T-helper 1 cell treated with Interleukin-12 subunit alpha and Interleukin-12 subunit beta and Interleukin-4 antibody, amounts not matched to agents 30 ng/mL and 1 ng/mL, for 36 hours (primary cell): ENCODE measurements around the gene ANKK1. TPM values are rescaled to one million over a fixed set of nuclear protein-coding genes. Genes with fewer than 3 reads are reported as not detected.

ENCODE experiments used
- intact Hi-C: fragments of 100-400 bp; cut with micrococcal nuclease; formaldehyde crosslinking; loops from one replicate; pipeline ENCODE4 v1.15.1; 2024
- total RNA-seq: library from RNA; stranded (reverse); gene quantifications from 2 replicates; pipeline ENCODE4 v1.2.3, GENCODE V29; 2022

ANKK1 gene
- total RNA-seq = 0.17 and 0.25 TPM in 2 replicates

GRCh38 chr11:113387605-113388211 is at the start of gene ANKK1:
TSS of gene ANKK1 (plus strand) at chr11:113387779. CDS start at chr11:113387885, 106 bp downstream.
- intact Hi-C loops = no loop called here

DNA sequence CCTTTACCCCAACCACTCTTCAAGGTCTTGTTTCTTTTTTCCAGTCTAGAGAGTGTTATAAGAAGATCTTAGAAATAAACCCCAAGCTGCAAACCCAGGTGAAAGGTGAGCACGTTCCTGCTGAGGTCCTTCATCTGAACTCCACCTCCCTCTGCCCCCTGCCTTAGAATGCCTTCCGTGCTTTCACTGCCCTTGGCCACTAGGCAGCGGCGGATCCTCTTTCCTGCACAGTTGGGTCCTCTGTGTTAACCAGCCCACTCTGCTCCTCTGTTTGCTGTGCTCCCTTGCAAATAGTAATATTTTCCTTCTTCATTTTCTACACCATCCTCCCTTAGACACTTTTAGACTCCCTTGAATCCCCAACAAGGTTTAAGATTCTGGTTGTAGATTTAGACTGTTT is 48.8 kb upstream of the ANKK1 start:
- intact Hi-C loops = no loop called here

GRCh38 chr11:113339929-113340589 is 47.5 kb upstream of the ANKK1 start:
- intact Hi-C loops = no loop called here

GRCh38 chr11:113341388-113342165 is 46.0 kb upstream of the ANKK1 start:
- intact Hi-C loops = no loop called here

DNA sequence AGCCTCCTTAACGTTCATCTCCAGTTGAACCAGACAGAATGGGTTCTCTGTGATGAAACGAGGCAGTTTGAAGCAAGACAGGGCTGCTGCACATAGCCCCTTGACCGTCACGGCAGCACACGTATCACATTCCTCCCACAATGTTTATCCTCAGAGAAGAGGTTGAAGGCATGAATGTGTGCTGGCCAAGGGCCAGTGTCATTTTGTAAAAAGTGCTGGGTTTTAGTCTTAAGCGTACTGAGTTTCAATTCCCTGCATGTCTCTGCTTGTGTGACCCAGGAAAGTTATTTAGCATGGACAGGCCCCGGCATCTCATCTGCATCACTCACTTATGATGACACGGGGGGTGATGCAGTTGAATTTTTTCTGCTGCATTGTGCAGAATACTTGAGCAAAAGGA is 41.6 kb upstream of the ANKK1 start:
- intact Hi-C loops = no loop called here

GRCh38 chr11:113349528-113349927 is 38.1 kb upstream of the ANKK1 start:
- intact Hi-C loops = no loop called here

DNA sequence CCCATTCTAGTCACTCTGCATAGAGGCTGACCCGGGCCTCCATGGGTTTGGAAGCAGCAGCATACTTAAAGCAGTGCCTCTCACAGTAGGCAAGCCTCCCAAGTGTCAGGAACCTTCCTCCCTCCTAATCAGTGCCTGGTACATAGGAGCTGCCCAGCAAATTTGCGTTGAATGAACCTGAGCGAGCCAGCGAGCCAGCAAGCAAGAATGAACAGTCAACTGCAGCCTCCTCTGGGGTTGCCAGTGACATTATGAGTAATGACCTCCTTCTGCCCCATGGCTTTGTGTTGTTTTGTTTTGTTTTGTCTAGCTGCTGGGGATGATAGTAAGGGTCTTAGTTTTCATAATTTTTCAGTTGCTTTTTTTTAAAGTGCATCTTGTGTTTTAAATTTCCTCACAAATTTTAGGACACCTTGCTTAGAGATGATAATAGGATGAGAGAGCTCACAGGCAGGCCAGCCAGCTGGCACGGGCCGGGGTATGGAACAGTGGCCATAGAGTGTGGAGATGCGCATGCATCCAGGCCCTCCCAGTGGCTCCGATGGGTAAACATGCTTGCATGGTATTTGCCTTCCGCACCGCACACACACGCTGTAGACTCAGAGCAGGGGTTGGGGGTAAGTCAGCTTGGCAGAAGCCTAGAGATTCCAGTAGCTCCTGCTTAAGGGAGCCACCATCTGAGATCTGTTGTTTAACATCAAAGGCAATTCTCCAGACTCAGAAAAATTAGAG is 37.1 kb upstream of the ANKK1 start:
- intact Hi-C loops = no loop called here

DNA sequence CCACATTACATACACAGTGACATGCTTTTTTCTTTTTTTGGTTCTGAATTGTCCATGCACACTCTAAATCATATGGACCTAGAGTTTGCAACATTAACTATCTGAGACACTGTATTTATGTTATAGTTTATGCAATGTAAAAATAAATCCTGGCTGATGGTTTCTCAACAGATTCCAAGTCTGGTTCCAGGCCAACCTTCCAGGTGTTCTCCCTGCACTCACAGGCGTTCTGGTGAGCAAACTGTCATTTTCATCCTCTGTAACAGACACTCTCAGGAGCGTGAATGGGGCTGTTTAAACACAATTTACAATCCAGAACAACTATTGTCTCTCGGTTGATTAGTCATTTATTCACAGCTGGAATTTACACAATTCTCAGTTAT is 36.5 kb upstream of the ANKK1 start:
- intact Hi-C loops = no loop called here

- intact Hi-C loops = no loop called here
These were observed 36.1 kb upstream of the ANKK1 start for GRCh38 chr11:113351480-113351879.

- intact Hi-C loops = no loop called here
These were observed 31.4 kb upstream of the ANKK1 start for GRCh38 chr11:113356203-113356602.

DNA sequence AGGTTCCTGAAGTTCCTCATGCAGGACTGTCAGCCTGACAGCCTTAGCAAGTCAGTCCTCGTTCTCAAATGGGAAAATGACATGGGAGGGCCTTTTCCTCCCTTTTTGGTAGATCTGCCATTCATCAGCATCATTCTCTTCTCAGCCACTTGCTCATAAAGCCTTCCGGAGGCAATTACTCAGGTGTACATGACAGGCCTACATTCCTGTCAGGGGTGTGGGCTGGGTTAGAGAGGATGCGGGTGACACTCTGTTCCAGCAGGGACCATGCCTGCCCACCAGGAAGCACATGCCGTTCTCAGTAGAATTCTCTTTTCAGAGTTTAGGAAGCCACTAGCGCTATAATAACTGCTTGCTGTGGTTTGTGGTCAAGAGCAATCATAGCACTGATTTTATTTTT is 24.2 kb upstream of the ANKK1 start:
- intact Hi-C loops = no loop called here

DNA sequence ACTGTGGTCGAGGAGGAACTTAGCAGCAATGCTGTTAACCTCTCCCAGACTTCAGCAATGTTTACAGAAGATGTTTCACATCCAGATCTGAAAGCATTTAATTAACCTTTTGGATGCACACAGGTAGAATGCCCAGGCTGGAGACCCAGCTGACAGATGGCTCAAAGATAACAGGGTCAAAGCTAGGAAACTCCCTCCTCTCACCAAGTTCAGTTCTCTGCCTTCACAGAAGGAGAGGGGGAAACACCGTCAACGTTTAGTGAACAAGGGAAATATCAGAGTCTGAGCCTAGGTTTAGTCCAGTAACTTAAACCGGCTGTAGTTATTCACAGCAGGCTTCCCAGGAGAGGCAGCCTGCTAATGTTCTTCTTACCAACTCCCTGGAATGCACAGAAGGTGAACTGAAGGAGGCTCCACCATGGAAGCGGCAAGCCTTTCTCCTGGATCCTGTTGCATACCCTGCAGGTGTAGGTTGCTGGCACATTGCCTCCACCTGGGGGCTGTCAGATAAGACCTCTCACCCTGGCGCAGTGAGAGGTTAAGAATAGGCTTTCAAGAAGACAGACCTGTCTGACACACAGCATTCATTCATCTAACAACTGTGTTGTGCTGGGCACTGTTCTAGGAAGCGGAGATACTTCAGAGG is 23.5 kb upstream of the ANKK1 start:
- intact Hi-C loops = no loop called here

DNA sequence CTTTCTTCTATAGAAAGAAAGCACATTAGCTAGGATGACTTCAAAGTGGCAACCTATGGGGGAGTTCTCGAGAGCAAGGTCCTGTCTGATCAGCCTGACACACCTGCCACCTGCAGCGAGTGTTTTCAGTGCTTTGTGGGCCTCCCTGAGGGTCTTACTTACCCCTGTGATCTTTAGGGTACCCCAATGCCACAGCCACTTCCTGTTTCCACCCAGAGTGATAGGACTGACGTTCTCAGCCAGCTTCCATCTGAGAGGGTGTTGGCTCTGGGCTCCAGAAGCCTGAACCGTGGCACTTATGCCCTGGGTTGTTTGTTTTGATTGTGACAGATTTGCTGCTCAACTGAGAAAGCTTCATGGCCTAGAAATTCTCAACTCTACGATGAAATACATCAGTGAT is 21.7 kb upstream of the ANKK1 start:
- intact Hi-C loops = no loop called here

GRCh38 chr11:113369411-113369810 is 18.2 kb upstream of the ANKK1 start:
- intact Hi-C loops = no loop called here

GRCh38 chr11:113370634-113371033 is 16.9 kb upstream of the ANKK1 start:
- intact Hi-C loops = no loop called here

DNA sequence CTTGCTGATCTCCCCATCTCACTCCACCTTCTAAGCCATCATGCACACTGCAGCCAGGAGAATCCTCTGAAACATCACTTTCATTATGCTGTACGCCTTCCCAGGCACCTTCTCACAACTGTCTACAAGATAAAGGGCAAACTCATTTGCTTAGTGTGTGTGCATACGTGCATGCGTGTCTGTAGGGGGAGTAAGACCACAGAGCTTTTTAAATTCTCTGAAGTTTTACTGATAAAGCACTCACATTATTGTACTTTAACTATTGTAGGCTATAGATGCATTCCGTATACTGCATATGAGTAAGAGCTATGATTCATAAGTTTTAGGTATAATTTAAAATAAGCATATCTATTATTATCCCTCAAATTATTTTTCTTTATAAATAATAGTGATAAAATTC is 15.3 kb upstream of the ANKK1 start:
- intact Hi-C loops = no loop called here

DNA sequence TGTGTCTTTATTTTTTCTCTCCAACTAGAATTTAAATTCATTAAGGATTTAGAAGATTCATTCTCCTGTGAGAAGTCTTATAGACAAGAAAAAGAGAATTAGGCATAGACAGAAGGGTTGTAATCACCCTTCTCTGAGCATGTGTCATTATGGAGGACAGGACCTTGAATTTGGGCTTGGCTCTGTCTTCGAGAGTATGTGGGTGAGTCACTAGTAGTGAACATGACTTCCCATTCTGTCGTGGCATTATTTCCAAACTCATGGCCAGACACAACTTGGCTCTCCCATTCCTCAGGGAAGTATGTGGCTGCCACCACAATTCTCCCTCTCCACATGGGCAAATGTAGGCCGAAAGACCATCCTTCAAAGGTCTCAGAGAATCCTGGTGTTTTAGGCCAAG is 14.3 kb upstream of the ANKK1 start:
- intact Hi-C loops = no loop called here

DNA sequence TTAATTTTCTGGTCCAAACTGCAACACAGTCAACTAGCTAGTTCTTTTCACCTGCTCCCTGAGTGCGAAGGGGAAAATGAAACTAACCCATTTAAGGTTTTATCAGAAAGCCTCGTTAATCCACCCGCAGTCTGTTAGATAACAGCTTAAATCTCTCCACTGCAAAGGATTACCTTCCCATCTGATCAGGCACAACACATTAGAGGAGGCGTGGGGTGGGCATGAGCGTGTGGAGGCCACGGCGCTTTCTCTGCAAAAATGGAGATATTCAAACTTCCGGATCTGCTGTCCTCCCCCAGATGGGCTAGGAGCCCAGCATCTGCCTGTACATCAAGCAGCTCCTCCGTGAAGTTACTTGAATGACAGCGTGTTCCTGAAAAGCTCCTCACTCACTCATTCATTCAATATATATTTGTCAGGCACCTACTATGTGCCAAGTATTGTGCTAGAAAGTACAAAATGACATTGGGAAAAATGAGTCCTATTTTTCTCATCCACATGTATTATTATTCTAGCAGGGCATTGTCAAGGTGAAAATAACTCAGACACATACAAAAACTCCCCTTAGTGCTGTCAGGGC is 13.5 kb upstream of the ANKK1 start:
- intact Hi-C loops = no loop called here

- intact Hi-C loops = no loop called here
These were observed 12.2 kb upstream of the ANKK1 start for GRCh38 chr11:113375402-113375801.

GRCh38 chr11:113376156-113376555 is 11.4 kb upstream of the ANKK1 start:
- intact Hi-C loops = no loop called here
